ENCODE measurements around the gene AOPEP.

AOPEP gene

DNA sequence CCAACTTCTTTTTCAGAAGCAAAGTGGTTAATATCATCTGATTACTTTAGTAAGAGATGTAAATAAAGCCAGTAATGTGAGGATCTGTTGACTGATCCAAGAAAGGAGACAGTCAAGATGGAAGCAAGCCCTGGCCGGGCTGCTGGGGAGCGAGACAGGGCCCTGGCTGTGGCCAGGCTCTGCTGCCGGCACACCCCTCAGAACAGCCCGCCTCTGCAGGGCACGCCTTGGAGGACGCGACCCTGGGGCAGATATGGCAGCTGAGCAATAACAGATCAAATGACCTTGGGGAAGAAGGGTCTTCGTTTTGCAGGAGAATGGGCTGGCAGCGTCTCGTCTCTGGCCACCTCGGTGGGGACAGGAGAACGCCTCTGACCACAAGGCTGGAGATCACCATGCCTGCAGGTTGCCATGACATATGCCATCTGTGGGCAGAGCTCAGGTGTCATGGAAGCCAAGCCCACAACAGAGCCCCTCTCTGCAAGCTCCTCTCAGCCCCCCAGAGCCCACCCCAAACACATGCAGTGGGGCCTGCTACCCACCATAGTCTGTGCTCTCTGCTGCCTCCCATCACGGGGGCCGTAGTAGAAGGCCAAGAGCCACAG, 384.5 kb downstream of the AOPEP start:
- H3F3A ChIP-seq (ENCODE audit: low read depth) = no peaks in the 10 kb centered on the region
- H3K9me2 ChIP-seq (replicated peaks; ENCODE audit: low read depth, low read length) = no peaks in the 10 kb centered on the region
- no peaks in the 10 kb centered on the region for H3K4me1 ChIP-seq (ENCODE audit: insufficient read depth, low read length, poor library complexity, severe bottlenecking)
- H2AFZ ChIP-seq (ENCODE audit: low read length) = no peak overlapping the region
- H3K79me2 ChIP-seq (ENCODE audit: insufficient read depth, low read length) = no peaks in the 10 kb centered on the region
- no peaks in the 10 kb centered on the region for H3K9me3 ChIP-seq (ENCODE audit: insufficient read depth, low read depth, low read length)
- no peak overlapping the region for H3K4me2 ChIP-seq (ENCODE audit: low read depth, low read length, poor library complexity, severe bottlenecking)
- no peaks in the 10 kb centered on the region for H3K27me3 ChIP-seq (ENCODE audit: insufficient read depth, low read length, poor library complexity, severe bottlenecking)
- H3K4me3 ChIP-seq (ENCODE audit: low read length, poor library complexity, severe bottlenecking) = no peak overlapping the region
- TF ChIP-seq, protein P1, sequence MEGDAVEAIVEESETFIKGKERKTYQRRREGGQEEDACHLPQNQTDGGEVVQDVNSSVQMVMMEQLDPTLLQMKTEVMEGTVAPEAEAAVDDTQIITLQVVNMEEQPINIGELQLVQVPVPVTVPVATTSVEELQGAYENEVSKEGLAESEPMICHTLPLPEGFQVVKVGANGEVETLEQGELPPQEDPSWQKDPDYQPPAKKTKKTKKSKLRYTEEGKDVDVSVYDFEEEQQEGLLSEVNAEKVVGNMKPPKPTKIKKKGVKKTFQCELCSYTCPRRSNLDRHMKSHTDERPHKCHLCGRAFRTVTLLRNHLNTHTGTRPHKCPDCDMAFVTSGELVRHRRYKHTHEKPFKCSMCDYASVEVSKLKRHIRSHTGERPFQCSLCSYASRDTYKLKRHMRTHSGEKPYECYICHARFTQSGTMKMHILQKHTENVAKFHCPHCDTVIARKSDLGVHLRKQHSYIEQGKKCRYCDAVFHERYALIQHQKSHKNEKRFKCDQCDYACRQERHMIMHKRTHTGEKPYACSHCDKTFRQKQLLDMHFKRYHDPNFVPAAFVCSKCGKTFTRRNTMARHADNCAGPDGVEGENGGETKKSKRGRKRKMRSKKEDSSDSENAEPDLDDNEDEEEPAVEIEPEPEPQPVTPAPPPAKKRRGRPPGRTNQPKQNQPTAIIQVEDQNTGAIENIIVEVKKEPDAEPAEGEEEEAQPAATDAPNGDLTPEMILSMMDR (conservative IDR thresholded peaks at IDR 0.05; ENCODE audit: low read length) = no peak
- no peak for TF ChIP-seq EZH2phosphoT487 (IDR thresholded peaks at IDR 0.05; ENCODE audit: borderline replicate concordance)
- no peaks in the 10 kb centered on the region for H4K20me1 ChIP-seq (ENCODE audit: insufficient read depth, low read length, poor library complexity, severe bottlenecking)
- no peak overlapping the region for H3K9ac ChIP-seq (ENCODE audit: low read depth, low read length, poor library complexity, severe bottlenecking)
- no peaks in the 10 kb centered on the region for H3K36me3 ChIP-seq (ENCODE audit: insufficient read depth, low read length)

- TF ChIP-seq EZH2phosphoT487 (IDR thresholded peaks at IDR 0.05; ENCODE audit: borderline replicate concordance) = no peak
- Histone ChIP-seq H3K4me1 (ENCODE audit: insufficient read depth, low read length, poor library complexity, severe bottlenecking) (no peaks in the 10 kb centered on the region), H3K79me2 (ENCODE audit: insufficient read depth, low read length) (no peaks in the 10 kb centered on the region), H2AFZ (ENCODE audit: low read length) (no peak overlapping the region), H3K27me3 (ENCODE audit: insufficient read depth, low read length, poor library complexity, severe bottlenecking) (no peaks in the 10 kb centered on the region), H3K9me2 (replicated peaks; ENCODE audit: low read depth, low read length) (no peaks in the 10 kb centered on the region), H3K9ac (ENCODE audit: low read depth, low read length, poor library complexity, severe bottlenecking) (no peak overlapping the region), H3F3A (ENCODE audit: low read depth) (no peaks in the 10 kb centered on the region), H3K36me3 (ENCODE audit: insufficient read depth, low read length) (no peaks in the 10 kb centered on the region), H3K4me2 (ENCODE audit: low read depth, low read length, poor library complexity, severe bottlenecking) (no peak overlapping the region), H4K20me1 (ENCODE audit: insufficient read depth, low read length, poor library complexity, severe bottlenecking) (no peaks in the 10 kb centered on the region), H3K9me3 (ENCODE audit: insufficient read depth, low read depth, low read length) (no peaks in the 10 kb centered on the region), H3K4me3 (ENCODE audit: low read length, poor library complexity, severe bottlenecking) (no peak overlapping the region)
Observed at GRCh38 chr9:95111716-95112115, 385.2 kb downstream of the AOPEP start.

DNA sequence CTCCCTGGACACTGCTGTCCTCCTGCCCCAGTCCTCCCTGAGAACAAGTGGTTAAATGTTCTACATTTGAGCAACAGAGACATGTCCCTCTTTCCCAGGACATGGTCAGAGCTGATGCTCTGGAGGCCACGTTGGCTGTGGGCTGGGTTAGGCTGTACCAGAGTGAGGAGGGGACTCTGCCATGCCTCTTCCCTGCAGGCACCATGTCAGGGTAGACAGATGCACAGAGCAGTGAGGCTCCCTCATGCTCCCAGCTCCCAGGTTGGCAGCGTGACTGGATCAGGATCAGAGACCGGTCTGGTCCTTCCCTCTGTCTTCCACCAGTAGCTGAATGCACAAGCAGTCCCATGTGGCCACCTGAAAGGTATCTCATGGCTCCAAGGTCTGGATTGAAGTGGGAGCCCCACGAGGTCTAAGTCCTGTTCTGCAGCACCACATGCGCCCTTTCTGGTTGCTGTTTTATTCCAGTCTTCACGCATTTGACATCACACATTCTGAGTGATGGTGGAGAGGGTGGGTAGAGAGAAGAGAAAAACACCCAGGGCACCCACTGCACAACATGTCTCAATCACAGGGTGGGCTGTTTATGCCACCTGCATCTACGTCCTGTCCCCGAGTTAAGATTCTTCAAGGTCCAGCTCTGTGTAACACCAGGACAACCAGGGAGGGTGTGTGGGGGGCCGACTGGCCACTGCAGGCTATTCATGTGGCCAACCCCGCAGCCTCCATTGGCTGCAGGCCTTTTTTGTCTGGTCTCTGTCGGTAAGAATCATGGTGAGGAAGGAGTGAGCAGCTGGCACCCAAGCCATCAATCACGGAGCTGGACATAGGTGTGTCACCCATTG, 386.2 kb downstream of the AOPEP start:
- no peaks in the 10 kb centered on the region for H3K79me2 ChIP-seq (ENCODE audit: insufficient read depth, low read length)
- no peaks in the 10 kb centered on the region for H4K20me1 ChIP-seq (ENCODE audit: insufficient read depth, low read length, poor library complexity, severe bottlenecking)
- H3K9me3 ChIP-seq (ENCODE audit: insufficient read depth, low read depth, low read length) = no peaks in the 10 kb centered on the region
- H3K9ac ChIP-seq (ENCODE audit: low read depth, low read length, poor library complexity, severe bottlenecking) = no peak overlapping the region
- no peak overlapping the region for H2AFZ ChIP-seq (ENCODE audit: low read length)
- H3F3A ChIP-seq (ENCODE audit: low read depth) = no peaks in the 10 kb centered on the region
- TF ChIP-seq, protein P1 (conservative IDR thresholded peaks at IDR 0.05; ENCODE audit: low read length) = no peak
- no peak for TF ChIP-seq EZH2phosphoT487 (IDR thresholded peaks at IDR 0.05; ENCODE audit: borderline replicate concordance)
- H3K4me2 ChIP-seq (ENCODE audit: low read depth, low read length, poor library complexity, severe bottlenecking) = no peak overlapping the region
- no peak overlapping the region for H3K4me3 ChIP-seq (ENCODE audit: low read length, poor library complexity, severe bottlenecking)
- no peaks in the 10 kb centered on the region for H3K4me1 ChIP-seq (ENCODE audit: insufficient read depth, low read length, poor library complexity, severe bottlenecking)
- H3K27me3 ChIP-seq (ENCODE audit: insufficient read depth, low read length, poor library complexity, severe bottlenecking) = no peaks in the 10 kb centered on the region
- H3K9me2 ChIP-seq (replicated peaks; ENCODE audit: low read depth, low read length) = no peaks in the 10 kb centered on the region
- H3K36me3 ChIP-seq (ENCODE audit: insufficient read depth, low read length) = no peaks in the 10 kb centered on the region
